GM23338 (cell line): ENCODE results near the gene UGT1A3. TPM values are rescaled to one million over a fixed set of nuclear protein-coding genes. Genes with fewer than 3 reads are reported as not detected.

Experiments used
- ATAC-seq: fragments of 200-7000 bp; cut with Tn5 transposase; 3 replicates; pipeline ENCODE4 v1.9.1; 2020
- DNase-seq: peaks from one replicate; pipeline ENCODE4 v3.0.0-alpha.2; 2015; ENCODE audit warnings: low spot score
- H2AFZ ChIP-seq: fragments of 200-600 bp; sonication (generic); 2 replicates; pipeline ENCODE4 v1.8.0; 2016; ENCODE audit warnings: antibody characterized with exemption, mild to moderate bottlenecking, moderate library complexity
- H3F3A ChIP-seq: fragments of 200-600 bp; sonication (generic); replicated peaks from 2 replicates; pipeline ENCODE4 v1.8.0; 2017; ENCODE audit warnings: antibody characterized with exemption, mixed run types, low read depth
- H3K27ac ChIP-seq: fragments of 200-600 bp; sonication (generic); 2 replicates; pipeline ENCODE4 v1.6.1; 2016; ENCODE audit warnings: low read depth
- H3K27me3 ChIP-seq: fragments of 200-600 bp; sonication (generic); 2 replicates; pipeline ENCODE4 v1.8.0; 2016; ENCODE audit warnings: mild to moderate bottlenecking, mixed run types, moderate library complexity; ENCODE audit not compliant: insufficient read depth
- H3K36me3 ChIP-seq: fragments of 200-600 bp; sonication (generic); 2 replicates; pipeline ENCODE4 v1.8.0; 2016; ENCODE audit warnings: mild to moderate bottlenecking; ENCODE audit not compliant: insufficient read depth
- H3K4me1 ChIP-seq: fragments of 200-600 bp; sonication (generic); 2 replicates; pipeline ENCODE4 v1.8.0; 2016; ENCODE audit warnings: mild to moderate bottlenecking, moderate library complexity; ENCODE audit not compliant: insufficient read depth
- H3K4me2 ChIP-seq: fragments of 200-600 bp; sonication (generic); 2 replicates; pipeline ENCODE4 v1.7.1; 2017; ENCODE audit warnings: mixed run types
- H3K4me3 ChIP-seq: fragments of 200-600 bp; sonication (generic); 2 replicates; pipeline ENCODE4 v1.6.1; 2016; ENCODE audit warnings: mixed run types
- H3K79me2 ChIP-seq: fragments of 200-600 bp; sonication (generic); replicated peaks from 2 replicates; pipeline ENCODE4 v1.8.0; 2017; ENCODE audit warnings: mild to moderate bottlenecking; ENCODE audit not compliant: insufficient read depth
- H3K9me2 ChIP-seq: fragments of 200-600 bp; sonication (generic); 2 replicates; pipeline ENCODE4 v1.8.0; 2017; ENCODE audit not compliant: insufficient read depth
- H4K20me1 ChIP-seq: fragments of 200-600 bp; sonication (generic); replicated peaks from 2 replicates; pipeline ENCODE4 v1.8.0; 2017; ENCODE audit warnings: mild to moderate bottlenecking; ENCODE audit not compliant: insufficient read depth
- H3K27ac Mint-ChIP-seq: 2 replicates; pipeline ENCODE4 v1.8.0; 2020; ENCODE audit warnings: inconsistent platforms, mild to moderate bottlenecking, moderate library complexity, mixed read lengths
- H3K27me3 Mint-ChIP-seq: 3 replicates; pipeline ENCODE4 v1.8.0; 2022; ENCODE audit warnings: low read depth, mild to moderate bottlenecking, moderate library complexity, mixed read lengths, inconsistent platforms; ENCODE audit not compliant: insufficient read depth, poor library complexity
- H3K36me3 Mint-ChIP-seq: 3 replicates; pipeline ENCODE4 v1.8.0; 2021; ENCODE audit warnings: low read depth, mild to moderate bottlenecking, inconsistent platforms, moderate library complexity, mixed read lengths
- H3K4me1 Mint-ChIP-seq: 3 replicates; pipeline ENCODE4 v1.8.0; 2020; ENCODE audit warnings: mild to moderate bottlenecking, inconsistent platforms, mixed read lengths
- H3K4me3 Mint-ChIP-seq: 3 replicates; pipeline ENCODE4 v1.8.0; 2021; ENCODE audit warnings: moderate library complexity, mild to moderate bottlenecking, inconsistent platforms, mixed read lengths
- H3K9me3 Mint-ChIP-seq: 3 replicates; pipeline ENCODE4 v1.8.0; 2020; ENCODE audit warnings: moderate library complexity, mild to moderate bottlenecking, inconsistent platforms, mixed read lengths
- JUNB ChIP-seq: IDR thresholded peaks from one replicate; pipeline ENCODE4 v1.6.1; 2016; ENCODE audit warnings: antibody characterized with exemption; ENCODE audit not compliant: unreplicated experiment
- STAT1 ChIP-seq: IDR thresholded peaks from one replicate; pipeline ENCODE4 v1.6.1; 2016; ENCODE audit warnings: antibody characterized with exemption; ENCODE audit not compliant: unreplicated experiment
- ZNF114 ChIP-seq: fragments of 250-450 bp; sonication (Bioruptor Pico); IDR thresholded peaks from 2 replicates; pipeline ENCODE4 v1.5.0; 2020; ENCODE audit warnings: mild to moderate bottlenecking, moderate library complexity
- ZNF331 ChIP-seq: fragments of 250-450 bp; sonication (Bioruptor Pico); IDR thresholded peaks from 2 replicates; pipeline ENCODE4 v1.5.0; 2020; ENCODE audit warnings: low read depth, mild to moderate bottlenecking, moderate library complexity
- polyA plus RNA-seq: library from polyadenylated mRNA; unstranded; fragments of >200 nt; fragmentation: Nextera tagmentation; extraction: Ambion mirVana; gene quantifications from 2 replicates; pipeline ENCODE4 v1.2.1, GENCODE V29; 2016
- total RNA-seq: library from RNA; depleted of rRNA; stranded (reverse); fragments of >200 nt; shearing (Covaris generic); gene quantifications from 2 replicates; pipeline ENCODE4 v1.2.3, GENCODE V29; 2014
- TF ChIP-seq, protein P1 (sequence below), 2 experiments: fragments of 200-600 bp in 1 of 2; sonication (generic) in 1 of 2; conservative IDR thresholded peaks; 2 replicates each; pipeline versions ENCODE4 v1.5.1 to v1.6.1; 2016 to 2017; ENCODE audit warnings: antibody characterized with exemption in 2 of 2, low read depth in 2 of 2, mild to moderate bottlenecking in 2 of 2, moderate library complexity in 1 of 2

UGT1A3 gene
- total and polyA plus RNA-seq, 2 experiments from 2014 or later: not detected

DNA sequence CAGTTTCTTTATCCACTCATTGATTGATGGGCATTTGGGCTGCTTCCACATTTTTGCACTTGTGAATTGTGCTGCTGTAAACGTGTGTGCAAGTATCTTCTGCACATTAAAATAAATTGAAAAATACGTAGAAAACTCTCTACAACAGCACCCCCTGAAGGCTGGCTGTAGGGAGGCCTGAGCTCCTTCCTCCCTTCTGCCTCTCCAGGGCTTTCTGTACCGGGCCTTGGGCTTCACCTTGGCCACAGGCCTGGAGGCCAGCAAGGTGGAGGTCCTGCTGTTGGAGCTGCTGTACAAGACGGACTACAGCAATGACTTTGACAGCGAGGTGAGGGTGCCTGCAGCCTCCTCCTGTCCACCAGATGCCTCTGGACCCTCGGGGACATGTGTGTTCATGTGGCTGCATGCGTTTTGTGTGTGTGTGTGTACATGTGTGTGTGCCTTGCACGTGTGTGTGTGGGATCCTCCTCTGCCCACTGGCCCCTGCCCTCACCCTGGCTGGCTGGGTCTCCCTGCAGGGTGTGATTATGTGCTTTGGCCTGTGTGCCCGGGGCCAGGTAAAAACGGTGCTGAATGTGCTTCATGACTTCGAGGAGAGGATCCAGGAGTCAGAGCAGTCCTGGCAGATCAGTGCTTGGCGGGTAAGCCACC, 78.5 kb downstream of the UGT1A3 start:
- no peaks in the 10 kb centered on the region for H3K4me1 ChIP-seq
- H3K4me3 ChIP-seq: no peak overlapping the region
- no peak for ATAC-seq
- Mint-ChIP-seq H3K27me3 (peaks cover 2% of the 10 kb centered on the region), H3K9me3 (peaks cover 11% of the 10 kb centered on the region; the same call in 2 of the 3 replicates), H3K27ac (no peak overlapping the region), H3K36me3 (no peaks in the 10 kb centered on the region), H3K4me1 (no peaks in the 10 kb centered on the region), H3K4me3 (no peak overlapping the region)
- DNase-seq: no peak
- no peak overlapping the region for H3K4me2 ChIP-seq
- TF ChIP-seq JUNB (no peak), STAT1 (no peak)
- TF ChIP-seq, protein P1, sequence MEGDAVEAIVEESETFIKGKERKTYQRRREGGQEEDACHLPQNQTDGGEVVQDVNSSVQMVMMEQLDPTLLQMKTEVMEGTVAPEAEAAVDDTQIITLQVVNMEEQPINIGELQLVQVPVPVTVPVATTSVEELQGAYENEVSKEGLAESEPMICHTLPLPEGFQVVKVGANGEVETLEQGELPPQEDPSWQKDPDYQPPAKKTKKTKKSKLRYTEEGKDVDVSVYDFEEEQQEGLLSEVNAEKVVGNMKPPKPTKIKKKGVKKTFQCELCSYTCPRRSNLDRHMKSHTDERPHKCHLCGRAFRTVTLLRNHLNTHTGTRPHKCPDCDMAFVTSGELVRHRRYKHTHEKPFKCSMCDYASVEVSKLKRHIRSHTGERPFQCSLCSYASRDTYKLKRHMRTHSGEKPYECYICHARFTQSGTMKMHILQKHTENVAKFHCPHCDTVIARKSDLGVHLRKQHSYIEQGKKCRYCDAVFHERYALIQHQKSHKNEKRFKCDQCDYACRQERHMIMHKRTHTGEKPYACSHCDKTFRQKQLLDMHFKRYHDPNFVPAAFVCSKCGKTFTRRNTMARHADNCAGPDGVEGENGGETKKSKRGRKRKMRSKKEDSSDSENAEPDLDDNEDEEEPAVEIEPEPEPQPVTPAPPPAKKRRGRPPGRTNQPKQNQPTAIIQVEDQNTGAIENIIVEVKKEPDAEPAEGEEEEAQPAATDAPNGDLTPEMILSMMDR (conservative IDR thresholded peaks at IDR 0.05; ENCODE audit: low read depth in 2 of 2): peak; percentile 17 to 18; a peak in 1 of 4 replicates
- no peaks in the 10 kb centered on the region for H4K20me1 ChIP-seq
- H2AFZ ChIP-seq: no peak overlapping the region
- no peaks in the 10 kb centered on the region for H3F3A ChIP-seq
- H3K36me3 ChIP-seq: no peaks in the 10 kb centered on the region
- no peaks in the 10 kb centered on the region for H3K27me3 ChIP-seq
- no peaks in the 10 kb centered on the region; the same call in none of the 2 replicates for H3K9me2 ChIP-seq
- H3K27ac ChIP-seq: no peak overlapping the region
- H3K79me2 ChIP-seq: no peaks in the 10 kb centered on the region

DNA sequence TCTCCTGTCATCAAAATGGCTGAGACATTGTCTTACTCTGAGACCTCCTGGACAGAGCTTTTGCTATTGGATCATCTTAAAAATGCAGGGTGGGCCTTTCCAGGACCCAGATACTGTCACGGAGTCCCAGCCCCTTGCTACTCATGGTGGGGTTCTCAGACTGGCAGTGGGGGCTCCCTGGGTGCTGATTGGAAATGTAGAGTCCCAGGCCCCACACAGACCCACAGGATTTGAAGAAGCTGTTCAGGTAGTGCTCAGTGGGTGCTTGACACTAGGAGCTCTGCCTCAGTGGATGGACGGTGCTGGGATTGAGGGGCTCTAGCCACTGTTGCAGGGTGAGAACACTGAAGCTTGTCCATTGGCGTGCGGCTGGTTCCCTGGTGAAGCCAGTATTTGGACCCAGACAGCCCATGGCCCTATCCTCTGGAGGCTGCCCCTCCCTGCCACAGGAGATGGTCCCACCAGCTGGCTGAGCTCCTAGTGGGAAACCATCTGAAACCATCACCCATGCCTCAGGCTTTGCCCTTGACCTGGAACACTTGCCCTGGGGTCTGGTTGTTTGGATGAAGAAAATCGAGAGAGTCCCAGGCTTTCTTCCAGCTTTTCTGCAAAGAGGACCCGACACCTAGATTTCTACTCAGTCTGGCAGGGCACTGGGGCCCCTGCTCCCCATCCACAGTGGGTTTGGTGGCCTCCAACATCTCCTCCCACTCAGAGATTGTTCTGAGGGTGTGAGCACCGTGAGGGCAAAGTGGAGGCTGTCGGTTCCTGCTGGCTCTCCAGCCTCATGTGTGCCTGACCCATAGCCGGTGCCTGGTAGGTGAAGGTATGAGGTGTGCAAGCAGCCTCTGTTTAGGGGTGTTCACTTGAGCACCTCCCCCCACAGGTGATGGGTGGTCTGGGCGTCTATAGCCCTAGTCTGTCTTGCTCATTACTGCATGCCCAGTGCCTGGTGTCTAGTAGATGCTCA, 79.4 kb downstream of the UGT1A3 start:
- peaks cover 5% of the 10 kb centered on the region; the same call in 2 of the 3 replicates for H3K9me3 Mint-ChIP-seq
- ATAC-seq (no peak), DNase-seq (no peak)
- Histone ChIP-seq H3K36me3 (no peaks in the 10 kb centered on the region), H3K27me3 (no peaks in the 10 kb centered on the region), H3F3A (no peaks in the 10 kb centered on the region), H3K79me2 (no peaks in the 10 kb centered on the region), H3K27ac (no peak overlapping the region), H2AFZ (no peak overlapping the region), H4K20me1 (no peaks in the 10 kb centered on the region), H3K9me2 (no peaks in the 10 kb centered on the region; the same call in none of the 2 replicates), H3K4me3 (no peak overlapping the region), H3K4me2 (no peak overlapping the region), H3K4me1 (no peaks in the 10 kb centered on the region)
- H3K27ac Mint-ChIP-seq: no peak overlapping the region
- H3K36me3 Mint-ChIP-seq: no peaks in the 10 kb centered on the region
- TF ChIP-seq ZNF331 (CRISPR knock-in tag): no peak
- no peak overlapping the region for H3K4me3 Mint-ChIP-seq
- H3K27me3 Mint-ChIP-seq: peaks cover 2% of the 10 kb centered on the region
- no peaks in the 10 kb centered on the region for H3K4me1 Mint-ChIP-seq

DNA sequence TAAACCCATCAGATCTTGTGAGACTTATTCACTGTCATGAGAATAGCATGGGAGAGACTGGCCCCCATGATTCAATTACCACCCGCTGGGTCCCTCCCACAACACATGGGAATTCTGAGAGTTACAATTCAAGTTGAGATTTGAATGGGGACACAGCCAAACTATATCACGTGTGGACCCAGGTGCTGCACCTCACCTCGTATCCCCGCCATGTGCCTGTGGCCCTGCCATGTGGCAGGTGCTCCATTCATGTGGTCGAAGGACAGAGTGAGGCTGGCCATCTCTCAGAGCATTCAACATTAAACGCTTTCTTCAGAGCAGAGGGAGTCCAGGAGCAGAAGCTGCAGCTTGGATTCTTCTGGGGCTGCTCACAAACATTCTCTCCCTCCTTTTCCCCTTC, 81.5 kb downstream of the UGT1A3 start:
- H3K9me3 Mint-ChIP-seq: peaks cover 5% of the 10 kb centered on the region; the same call in 2 of the 3 replicates
- no peaks in the 10 kb centered on the region for H3K36me3 Mint-ChIP-seq

More for the DNA sequence above, 81.5 kb downstream of the UGT1A3 start:
- ATAC-seq (no peak), DNase-seq (no peak)
- peaks cover 2% of the 10 kb centered on the region for H3K27me3 Mint-ChIP-seq
- no peaks in the 10 kb centered on the region for H3K4me1 ChIP-seq
- no peak overlapping the region for H3K4me3 ChIP-seq
- H3K4me3 Mint-ChIP-seq: no peak overlapping the region
- no peaks in the 10 kb centered on the region for H4K20me1 ChIP-seq
- TF ChIP-seq ZNF114 (CRISPR knock-in tag): no peak
- H3K4me1 Mint-ChIP-seq: no peaks in the 10 kb centered on the region
- no peak overlapping the region for H3K27ac Mint-ChIP-seq
- no peak overlapping the region for H2AFZ ChIP-seq
- H3K79me2 ChIP-seq: no peaks in the 10 kb centered on the region
- H3K36me3 ChIP-seq: no peaks in the 10 kb centered on the region
- H3K27ac ChIP-seq: no peak overlapping the region
- H3K27me3 ChIP-seq: no peaks in the 10 kb centered on the region
- no peaks in the 10 kb centered on the region for H3F3A ChIP-seq
- H3K4me2 ChIP-seq: no peak overlapping the region
- H3K9me2 ChIP-seq: peaks cover 6% of the 10 kb centered on the region
